GM18519 (cell line): Measurements from ENCODE around the gene KIF2C.
"Not testable (repeated sequence)": the region's sequence is repeated elsewhere in the genome, so short reads cannot be mapped to it uniquely, and the experiment has no call there.

Source experiments
- ATAC-seq: cut with Tn5 transposase; IDR thresholded peaks from one replicate; pipeline ENCODE4 v1.9.1; 2021; ENCODE audit warnings: mild to moderate bottlenecking, moderate library complexity; ENCODE audit not compliant: unreplicated experiment, low FRiP score

Gene KIF2C

DNA sequence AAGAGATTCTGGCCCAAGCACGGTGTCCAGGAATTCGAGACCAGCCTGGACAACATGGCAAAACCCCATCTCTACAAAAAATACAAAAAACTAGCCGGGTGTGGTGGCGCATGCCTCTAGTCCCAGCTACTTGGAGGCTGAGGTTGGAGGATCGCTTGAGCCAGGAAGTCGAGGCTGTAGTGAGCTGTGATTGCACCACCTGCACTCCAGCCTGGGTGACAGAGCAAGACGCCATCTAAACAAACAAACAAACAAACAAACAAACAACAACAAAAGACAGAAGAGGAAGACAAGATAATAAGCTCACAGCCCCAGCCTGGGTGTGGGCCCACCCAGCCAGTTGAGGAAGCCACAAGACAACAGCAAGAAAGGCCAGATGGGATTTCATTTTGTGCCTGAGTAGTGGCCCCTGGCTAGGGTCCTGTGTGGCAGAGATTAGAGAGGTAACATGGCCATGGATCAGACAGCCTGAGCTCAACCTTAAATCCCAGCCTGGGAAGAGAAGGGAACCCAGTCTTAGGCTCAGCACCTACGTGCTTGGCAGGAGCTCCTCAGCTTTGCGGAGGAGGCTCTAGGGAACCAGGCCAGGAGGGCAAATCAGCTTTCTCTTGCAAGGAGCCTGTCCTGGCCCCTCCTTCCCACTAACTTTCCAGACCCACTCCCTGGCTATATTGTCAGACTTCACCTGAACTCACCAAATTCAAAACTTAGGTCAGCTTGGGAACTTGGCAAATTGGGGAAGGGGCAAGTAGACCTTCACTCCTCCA, 53.3 kb downstream of the KIF2C start:
- no peak for ATAC-seq

GRCh38 chr1:44797886-44798285, 58.2 kb downstream of the KIF2C start:
- not testable (repeated sequence) for ATAC-seq

DNA sequence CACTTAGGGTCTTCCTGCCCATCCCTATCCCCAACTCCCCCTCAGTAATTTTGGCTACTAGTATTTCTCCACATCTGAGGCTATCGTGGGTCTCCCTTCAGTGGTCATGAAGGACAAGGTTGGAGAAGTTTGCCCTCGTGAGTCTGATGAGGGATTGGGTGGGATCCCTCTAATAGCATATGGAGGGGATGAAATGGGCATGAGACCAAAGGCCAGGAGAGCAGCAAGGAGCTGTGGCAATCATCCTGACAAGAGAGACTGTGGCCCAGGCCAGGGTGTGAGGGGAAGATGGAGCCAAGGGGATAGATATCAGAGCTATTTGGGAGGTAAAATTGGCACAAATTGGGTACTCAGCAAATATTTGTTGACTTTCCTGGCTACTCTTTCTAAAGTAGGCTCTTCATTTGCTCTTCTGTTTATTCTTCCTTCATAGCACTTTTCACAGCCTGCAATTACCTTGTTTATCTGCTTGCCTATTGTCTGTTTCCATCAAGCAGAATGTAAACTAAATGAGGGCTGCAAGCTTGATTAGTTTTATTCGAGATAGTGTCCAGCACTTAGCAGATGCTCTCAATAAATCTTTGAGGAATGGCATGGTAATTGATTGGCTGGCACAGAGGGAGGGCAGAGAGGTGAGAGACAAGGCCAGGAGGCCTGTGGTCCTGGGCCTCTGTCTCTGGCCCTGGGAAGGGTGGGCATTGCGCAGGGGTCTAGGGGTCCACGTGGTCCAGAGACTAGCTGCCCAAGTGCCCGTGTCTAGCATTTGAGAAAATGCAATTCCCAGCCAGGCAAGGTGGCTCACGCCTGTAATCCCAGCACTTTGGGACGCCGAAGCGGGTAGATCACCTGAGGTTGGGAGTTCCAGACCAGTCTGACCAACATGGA, 59.1 kb downstream of the KIF2C start:
- no peak for ATAC-seq

DNA sequence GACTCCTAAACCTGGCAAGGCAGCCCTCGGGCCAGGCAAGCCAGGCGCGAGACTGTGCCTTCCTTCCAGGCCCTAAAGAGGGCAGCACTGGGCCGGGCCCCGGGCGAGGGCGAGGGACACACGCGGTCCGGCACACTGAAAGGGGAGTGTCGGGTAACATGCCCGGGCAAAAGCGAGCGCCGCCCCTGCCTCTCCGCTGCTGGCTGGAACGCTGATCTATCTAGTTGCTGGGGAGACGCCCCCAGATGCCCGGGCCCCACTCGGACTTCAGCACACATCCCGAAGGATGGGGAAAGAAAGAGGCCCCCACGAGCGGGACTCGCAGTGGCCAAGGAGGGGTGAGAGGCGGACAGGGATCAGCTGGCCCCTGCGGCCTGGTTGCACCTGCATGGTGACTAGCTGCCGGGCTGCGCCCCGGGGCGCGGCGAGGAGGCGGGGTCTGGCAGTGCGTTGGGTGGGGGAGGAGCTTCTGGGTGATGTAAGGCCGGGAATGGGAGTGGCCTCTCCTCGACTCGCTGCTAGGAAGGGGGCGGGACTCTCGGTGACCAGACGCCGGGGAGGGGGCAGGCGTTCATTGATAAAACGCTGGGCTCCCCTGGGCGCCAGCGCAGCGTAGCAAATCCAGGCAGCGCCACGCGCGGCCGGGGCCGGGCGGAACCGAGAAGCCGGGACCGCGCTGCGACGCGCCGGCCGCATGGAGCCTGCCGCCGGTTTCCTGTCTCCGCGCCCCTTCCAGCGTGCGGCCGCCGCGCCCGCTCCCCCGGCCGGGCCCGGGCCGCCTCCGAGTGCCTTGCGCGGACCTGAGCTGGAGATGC, 60.3 kb downstream of the KIF2C start, which contains the start of gene PLK3:
Gene PLK3, plus strand, starts transcription at position 608 of the 815 bp plus-strand sequence. Its CDS starts 87 bp downstream, at position 695.
- peak; percentile 61 for ATAC-seq

DNA sequence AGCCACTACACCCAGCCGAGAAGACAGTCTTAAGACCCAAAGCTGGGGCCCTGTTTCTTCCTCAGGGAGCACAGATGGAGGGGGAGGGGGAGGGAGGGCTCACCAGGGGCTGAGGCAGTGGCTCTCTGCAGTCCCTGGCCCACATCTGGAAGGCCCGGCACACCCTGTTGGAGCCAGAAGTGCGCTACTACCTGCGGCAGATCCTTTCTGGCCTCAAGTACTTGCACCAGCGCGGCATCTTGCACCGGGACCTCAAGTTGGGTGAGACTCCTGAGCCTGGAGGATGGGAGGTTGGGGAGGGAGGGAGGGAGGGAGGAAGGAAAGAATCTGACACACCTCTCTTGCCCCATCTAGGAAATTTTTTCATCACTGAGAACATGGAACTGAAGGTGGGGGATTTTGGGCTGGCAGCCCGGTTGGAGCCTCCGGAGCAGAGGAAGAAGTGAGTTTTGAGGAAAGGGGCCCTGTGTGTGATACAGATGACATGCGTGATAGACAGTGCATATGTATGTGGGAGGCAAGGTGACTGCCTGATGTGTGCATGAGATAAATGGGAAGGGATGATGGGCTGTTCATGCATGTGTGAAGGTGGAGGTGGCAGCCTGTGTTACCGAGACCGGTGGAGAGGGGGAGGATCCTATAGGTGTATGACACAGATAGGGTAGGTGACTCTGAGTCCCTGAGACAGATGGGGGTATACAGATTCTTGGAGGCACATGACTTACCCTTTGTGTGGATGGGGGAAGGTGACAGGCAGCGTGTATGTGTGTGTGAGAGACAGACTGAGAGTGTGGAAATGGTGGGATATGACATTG, 62.1 kb downstream of the KIF2C start:
- no peak for ATAC-seq

- ATAC-seq = no peak
These were observed 62.8 kb downstream of the KIF2C start for GRCh38 chr1:44802306-44803061.

DNA sequence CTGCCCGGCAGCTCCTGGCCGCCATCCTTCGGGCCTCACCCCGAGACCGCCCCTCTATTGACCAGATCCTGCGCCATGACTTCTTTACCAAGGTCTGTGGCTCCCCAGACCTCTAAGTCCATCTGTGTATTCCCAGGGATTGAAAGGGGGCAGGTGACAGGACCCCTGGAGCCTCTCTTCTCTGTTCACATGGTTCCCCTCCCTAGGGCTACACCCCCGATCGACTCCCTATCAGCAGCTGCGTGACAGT, 63.4 kb downstream of the KIF2C start:
- ATAC-seq = no peak

- ATAC-seq = no peak
These were observed 63.9 kb downstream of the KIF2C start for GRCh38 chr1:44803312-44804095.

GRCh38 chr1:44805311-44806024, 65.8 kb downstream of the KIF2C start:
- no peak for ATAC-seq

GRCh38 chr1:44806025-44806703, 66.5 kb downstream of the KIF2C start:
- no peak for ATAC-seq

GRCh38 chr1:44806704-44807363, 67.2 kb downstream of the KIF2C start, which contains the start of gene DYNLT4:
Gene DYNLT4, minus strand, starts transcription at chr1:44807351. Its CDS starts 683 bp downstream, at chr1:44806668.
- ATAC-seq = no peak

GRCh38 chr1:44807364-44808062, 67.9 kb downstream of the KIF2C start:
- ATAC-seq = no peak

DNA sequence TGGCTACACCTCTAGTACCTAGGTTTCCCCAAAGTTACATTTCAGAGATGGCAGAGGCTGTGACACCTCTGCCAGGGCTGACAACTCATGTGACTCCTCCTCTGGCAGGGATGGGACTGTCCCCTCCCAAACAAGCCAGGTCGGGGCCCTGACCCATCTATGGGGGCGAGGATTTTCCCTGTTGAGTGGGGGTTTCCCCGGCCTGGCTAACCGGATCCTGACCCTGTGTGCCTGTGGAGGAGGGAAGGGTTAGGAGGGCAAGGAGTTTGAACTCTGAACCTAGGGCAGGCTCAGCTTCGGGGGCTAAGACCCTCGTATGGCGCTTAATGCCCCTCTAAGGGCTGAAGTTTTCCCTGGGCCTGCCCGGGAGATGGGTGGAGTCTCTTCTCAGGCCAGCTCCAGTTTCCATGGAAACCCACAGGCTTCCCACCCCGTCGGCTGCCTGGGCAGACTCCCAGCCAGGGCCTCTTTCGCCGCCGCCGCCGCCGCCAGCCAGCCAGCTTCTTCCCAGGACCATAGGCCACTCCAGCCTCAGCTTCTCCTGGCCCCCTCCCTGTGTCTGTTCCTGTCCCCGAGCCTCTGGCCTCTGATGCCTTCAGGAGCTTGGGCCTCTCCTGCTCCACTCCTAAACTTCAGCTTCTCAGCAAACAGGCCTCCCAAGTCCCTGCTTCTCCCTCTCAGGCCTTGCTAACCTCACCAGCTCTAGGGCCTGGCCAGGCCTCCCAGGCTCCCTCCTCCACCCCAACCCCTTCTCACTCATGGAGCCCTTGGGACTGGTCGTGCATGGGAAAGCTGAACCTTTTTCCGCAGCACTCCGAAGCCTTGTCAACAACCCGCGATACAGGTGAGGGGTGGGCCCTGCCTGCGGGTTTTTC, 68.7 kb downstream of the KIF2C start, which contains the start of gene BTBD19:
Gene BTBD19, plus strand, starts transcription at position 461 of the 875 bp plus-strand sequence. Its CDS starts 298 bp downstream, at position 759.
- no peak for ATAC-seq

DNA sequence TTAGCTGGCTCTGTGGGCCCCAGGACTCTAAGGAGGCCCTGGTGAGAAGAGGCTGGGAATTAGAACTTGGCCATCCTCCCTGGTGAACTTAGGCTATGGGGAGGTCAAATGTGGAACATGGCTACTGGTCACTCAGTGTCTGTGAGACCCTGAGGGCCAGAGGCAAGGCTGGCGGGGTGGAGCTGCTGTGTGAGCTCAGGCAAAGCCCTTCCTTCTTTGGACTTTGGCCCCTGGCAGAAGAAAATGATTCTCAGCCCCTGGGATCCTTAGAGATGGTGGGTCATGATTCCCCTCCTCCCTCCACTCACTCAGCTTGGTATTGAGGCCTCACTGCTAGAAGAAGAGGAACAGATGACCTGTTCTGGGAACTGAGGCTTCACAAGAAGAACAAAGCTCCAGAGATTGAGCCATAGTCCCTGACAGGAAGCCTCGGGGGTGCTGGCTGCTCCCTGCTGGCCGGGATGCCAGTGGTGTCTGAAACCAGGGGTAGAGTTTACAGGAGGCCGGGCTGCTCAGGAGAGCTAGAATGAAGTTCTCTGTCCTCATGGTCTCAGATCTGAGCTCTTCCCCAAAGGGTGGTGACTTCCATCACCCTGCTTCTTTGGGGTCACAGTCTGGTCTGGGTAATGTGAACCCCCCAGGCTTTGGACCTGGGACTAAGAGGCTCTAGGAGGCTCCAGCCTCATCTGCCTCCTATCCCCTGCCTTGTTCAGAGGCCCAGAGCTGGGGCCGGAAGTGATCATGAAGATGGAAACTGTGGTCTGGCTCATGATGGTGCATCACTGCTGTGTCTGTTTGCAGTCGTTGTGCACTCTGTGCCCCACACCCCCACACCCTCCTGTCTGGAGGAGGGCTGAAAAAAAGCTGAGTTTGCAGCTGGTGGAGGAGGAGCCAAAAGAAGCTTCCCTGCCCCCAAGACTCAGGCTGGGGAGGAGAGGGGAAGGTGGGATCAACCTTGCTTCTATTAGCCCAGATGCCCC, 69.6 kb downstream of the KIF2C start:
- ATAC-seq = peak; percentile 32
